ENCODE data around the gene MAMLD1. TPM values are rescaled to one million over a fixed set of nuclear protein-coding genes. Genes with fewer than 3 reads are reported as not detected.

The MAMLD1 gene
- total RNA-seq, 1 experiment from 2014 or later = 0.48 TPM

GRCh38 chrX:150446151-150446550 is 83.0 kb downstream of the MAMLD1 start:
- Mint-ChIP-seq H3K27me3 (ENCODE audit: low read depth) (peaks cover 2% of the 10 kb centered on the region), H3K9me3 (peaks cover 62 to 64% of the 10 kb centered on the region in 2 experiments), H3K4me1 (0 out of 4 replicates have a peak, but pooled peaks cover 0 to 3% of the 10 kb centered on the region in 2 experiments), H3K36me3 (ENCODE audit: insufficient read depth in 1 of 3, low read depth in 3 of 3) (peaks cover 0 to 2% (median 0%) of the 10 kb centered on the region in 3 experiments; a peak in 2 of 7 replicates), H3K27ac (no peak overlapping the region), H3K4me3 (no peak overlapping the region)
- TF ChIP-seq, protein P1, sequence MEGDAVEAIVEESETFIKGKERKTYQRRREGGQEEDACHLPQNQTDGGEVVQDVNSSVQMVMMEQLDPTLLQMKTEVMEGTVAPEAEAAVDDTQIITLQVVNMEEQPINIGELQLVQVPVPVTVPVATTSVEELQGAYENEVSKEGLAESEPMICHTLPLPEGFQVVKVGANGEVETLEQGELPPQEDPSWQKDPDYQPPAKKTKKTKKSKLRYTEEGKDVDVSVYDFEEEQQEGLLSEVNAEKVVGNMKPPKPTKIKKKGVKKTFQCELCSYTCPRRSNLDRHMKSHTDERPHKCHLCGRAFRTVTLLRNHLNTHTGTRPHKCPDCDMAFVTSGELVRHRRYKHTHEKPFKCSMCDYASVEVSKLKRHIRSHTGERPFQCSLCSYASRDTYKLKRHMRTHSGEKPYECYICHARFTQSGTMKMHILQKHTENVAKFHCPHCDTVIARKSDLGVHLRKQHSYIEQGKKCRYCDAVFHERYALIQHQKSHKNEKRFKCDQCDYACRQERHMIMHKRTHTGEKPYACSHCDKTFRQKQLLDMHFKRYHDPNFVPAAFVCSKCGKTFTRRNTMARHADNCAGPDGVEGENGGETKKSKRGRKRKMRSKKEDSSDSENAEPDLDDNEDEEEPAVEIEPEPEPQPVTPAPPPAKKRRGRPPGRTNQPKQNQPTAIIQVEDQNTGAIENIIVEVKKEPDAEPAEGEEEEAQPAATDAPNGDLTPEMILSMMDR (conservative IDR thresholded peaks at IDR 0.05) = no peak
- no peak overlapping the region for H3K4me2 ChIP-seq (ENCODE audit: insufficient read depth, insufficient read length, low read length)
- no peak overlapping the region for H2BK12ac ChIP-seq (ENCODE audit: insufficient read length, low read depth, low read length)
- H2BK20ac ChIP-seq (ENCODE audit: low read depth, low read length, poor library complexity, severe bottlenecking) = no peak overlapping the region
- no peaks in the 10 kb centered on the region for H4K20me1 ChIP-seq (ENCODE audit: control insufficient read depth, insufficient read depth, insufficient read length)
- no peak for DNase-seq
- H2BK120ac ChIP-seq (ENCODE audit: low read depth, low read length, poor library complexity, severe bottlenecking) = no peak overlapping the region
- no peak overlapping the region for H4K8ac ChIP-seq (replicated peaks; ENCODE audit: insufficient read length, low read depth, low read length)
- H4K91ac ChIP-seq (ENCODE audit: insufficient read length, low read depth, low read length) = no peak overlapping the region
- H3K9me3 ChIP-seq (ENCODE audit: control insufficient read depth, low read depth, low read length) = no peaks in the 10 kb centered on the region
- no peak overlapping the region for H2AFZ ChIP-seq (ENCODE audit: low read length)
- H3K14ac ChIP-seq (ENCODE audit: insufficient read depth, low read length) = no peak overlapping the region
- no peak overlapping the region for H3K56ac ChIP-seq (ENCODE audit: insufficient read length, low read depth, low read length)
- H3K4ac ChIP-seq (ENCODE audit: low read depth, low read length) = no peak overlapping the region
- no peaks in the 10 kb centered on the region for H3K23me2 ChIP-seq (ENCODE audit: insufficient read length, low read depth, low read length, poor library complexity, severe bottlenecking)
- no peak overlapping the region for H3T11ph ChIP-seq (ENCODE audit: low read length)
- H3K18ac ChIP-seq (ENCODE audit: insufficient read length, low read depth, low read length) = no peak overlapping the region
- no peak overlapping the region for H2AK5ac ChIP-seq (ENCODE audit: insufficient read length, low read length)
- no peak overlapping the region for H3K23ac ChIP-seq (ENCODE audit: insufficient read length, low read depth, low read length)
- H3K79me2 ChIP-seq (ENCODE audit: insufficient read depth, low read length) = no peaks in the 10 kb centered on the region
- H2BK5ac ChIP-seq (ENCODE audit: insufficient read length, low read length) = no peak overlapping the region
- H3K27ac ChIP-seq (ENCODE audit: insufficient read length, low read depth, low read length) = no peak overlapping the region
- no peaks in the 10 kb centered on the region for H3K27me3 ChIP-seq (ENCODE audit: insufficient read depth, low read length)
- H2BK15ac ChIP-seq (ENCODE audit: low read depth, low read length) = no peak overlapping the region
- no peaks in the 10 kb centered on the region for H3K79me1 ChIP-seq (ENCODE audit: insufficient read depth, low read depth, low read length, poor library complexity, severe bottlenecking)
- H3K9ac ChIP-seq (ENCODE audit: extremely low read depth, insufficient read length, low read length) = no peak overlapping the region
- H4K5ac ChIP-seq (ENCODE audit: insufficient read length, low read depth, low read length) = no peak overlapping the region
- no CpG with 5 or more reads among the region's 2 CpGs for WGBS (ENCODE audit: extremely low coverage, insufficient read length, low lambda C conversion rate)
- H3K4me1 ChIP-seq (ENCODE audit: insufficient read depth, low read length) = no peaks in the 10 kb centered on the region
